NCI-H510A treated with DMSO at 0.1 percent for 48 hours (cell line): ENCODE data around the gene TMX2.

ENCODE experiments used
- DNase-seq: peaks from one replicate; lab custom pipeline; 2025; lab: John Stamatoyannopoulos, UW

TMX2 gene

GRCh38 chr11:57770793-57771192, 58.4 kb downstream of the TMX2 start:
- no peak for DNase-seq

DNA sequence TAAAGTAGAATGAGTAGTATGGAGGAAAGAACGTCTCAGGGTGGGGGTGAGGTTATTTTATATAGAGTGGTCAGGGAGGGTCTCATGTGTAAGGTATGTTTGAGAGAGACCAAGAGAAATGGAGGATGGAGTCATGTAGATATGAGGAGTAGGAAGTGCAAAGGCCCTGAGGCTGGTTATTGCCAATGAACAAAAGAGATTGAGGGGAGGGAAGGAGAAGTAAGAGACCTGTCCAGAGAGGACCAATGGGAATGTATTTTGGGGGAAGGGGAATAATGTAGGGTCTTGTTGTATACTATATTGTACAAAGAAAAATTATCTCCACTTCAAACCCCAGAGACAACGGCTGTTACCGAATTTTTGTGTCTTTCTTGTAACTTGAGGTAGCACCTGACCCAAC, 59.0 kb downstream of the TMX2 start:
- DNase-seq, result no peak

GRCh38 chr11:57772562-57772961, 60.2 kb downstream of the TMX2 start:
- no peak for DNase-seq

DNA sequence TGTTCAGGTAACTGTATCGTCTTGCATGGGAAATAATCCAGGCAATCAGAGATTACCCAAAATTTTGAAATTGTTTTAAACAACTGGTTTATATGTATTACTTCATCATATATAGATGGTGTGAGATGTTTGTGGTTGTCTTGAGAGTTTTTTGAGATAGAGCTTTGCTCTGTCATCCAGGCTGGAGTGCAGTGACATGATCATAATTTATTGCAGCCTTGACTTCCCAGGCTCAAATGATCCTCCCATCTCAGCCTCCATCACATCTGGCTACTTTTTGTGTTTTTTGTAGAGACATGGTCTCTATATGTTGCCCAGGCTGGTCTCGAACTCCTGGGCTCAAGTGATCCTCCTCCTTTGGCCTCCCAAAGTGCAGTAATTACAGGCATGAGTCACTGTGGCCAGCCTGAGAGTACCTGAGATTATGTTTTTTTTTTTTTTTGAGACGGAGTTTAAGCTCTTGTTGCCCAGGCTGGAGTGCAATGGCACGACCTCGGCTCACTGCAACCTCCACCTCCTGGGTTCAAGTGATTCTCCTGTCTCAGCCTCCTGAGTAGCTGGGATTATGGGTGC, 60.7 kb downstream of the TMX2 start:
- DNase-seq, result no peak

DNA sequence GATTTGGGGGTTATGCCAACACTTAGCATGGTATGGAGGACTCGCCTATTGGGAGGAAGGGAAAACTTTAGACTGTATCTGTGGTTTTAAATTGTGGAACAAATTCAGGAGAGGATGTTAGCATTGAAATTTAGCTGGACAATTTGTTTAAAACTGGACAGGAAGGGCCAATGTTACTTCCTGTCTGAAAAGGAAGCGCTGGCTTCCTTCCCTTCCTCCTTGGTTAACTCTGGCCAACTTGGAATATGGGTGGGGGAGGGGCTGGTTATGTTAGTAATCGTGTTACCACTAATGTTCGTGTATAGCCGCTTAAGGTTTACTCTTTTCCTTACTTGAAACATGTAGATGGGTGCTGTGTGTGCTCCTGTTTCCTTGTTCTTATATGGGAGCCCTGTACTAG, 63.1 kb downstream of the TMX2 start:
- no peak for DNase-seq

DNA sequence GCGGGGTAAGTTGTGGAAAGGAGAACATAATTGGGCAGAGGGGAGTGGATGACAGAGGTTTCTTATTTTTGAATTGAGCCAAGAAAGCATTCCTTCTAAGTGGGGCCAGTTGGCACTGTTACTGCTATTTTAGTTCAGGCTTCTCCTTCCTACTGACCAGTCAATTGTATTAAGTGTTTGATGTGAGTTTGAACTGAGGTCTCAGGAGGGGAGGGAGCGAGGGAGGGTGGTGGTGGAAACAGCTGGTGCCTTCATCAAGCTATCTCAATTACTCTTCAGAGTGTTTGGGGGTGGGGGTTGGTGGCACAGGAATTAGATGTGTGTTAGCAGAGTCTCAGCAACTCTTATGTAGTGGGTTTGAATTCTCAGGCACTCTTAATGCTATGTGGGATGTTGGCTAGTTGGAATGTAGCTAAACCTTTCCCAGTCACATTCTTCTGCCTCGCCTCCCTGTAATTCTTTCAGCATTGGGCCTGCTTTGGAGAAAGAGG, 63.7 kb downstream of the TMX2 start:
- DNase-seq, result no peak

GRCh38 chr11:57776577-57777210, 64.3 kb downstream of the TMX2 start:
- no peak for DNase-seq

- no peak for DNase-seq
Measured at GRCh38 chr11:57777969-57778317, 65.5 kb downstream of the TMX2 start.

GRCh38 chr11:57778318-57779037, 66.1 kb downstream of the TMX2 start:
- peak; percentile 79 for DNase-seq

DNA sequence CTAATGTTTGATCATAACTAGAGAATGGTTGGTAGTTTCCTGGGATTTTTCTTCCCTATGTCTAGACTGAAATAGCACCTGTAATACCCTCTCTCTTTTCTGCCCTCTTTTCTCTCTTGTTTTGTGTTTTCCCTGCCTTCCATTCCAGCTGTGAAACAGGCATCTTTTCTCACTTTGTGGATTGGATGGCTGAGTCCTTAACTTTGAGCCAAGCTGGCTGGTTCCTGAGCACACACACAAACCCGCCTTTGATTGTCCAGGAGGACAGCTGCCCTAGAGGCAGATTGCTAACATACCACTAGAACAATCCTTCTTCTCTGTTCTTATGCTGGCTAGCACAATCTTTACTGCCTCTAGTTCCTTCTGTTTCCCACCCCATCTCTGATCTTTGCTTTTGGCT, 66.9 kb downstream of the TMX2 start:
- DNase-seq, result no peak

- peak; percentile 50 for DNase-seq
Measured at GRCh38 chr11:57781529-57781943, 69.1 kb downstream of the TMX2 start.

GRCh38 chr11:57785072-57785471, 72.7 kb downstream of the TMX2 start:
- no peak for DNase-seq

DNA sequence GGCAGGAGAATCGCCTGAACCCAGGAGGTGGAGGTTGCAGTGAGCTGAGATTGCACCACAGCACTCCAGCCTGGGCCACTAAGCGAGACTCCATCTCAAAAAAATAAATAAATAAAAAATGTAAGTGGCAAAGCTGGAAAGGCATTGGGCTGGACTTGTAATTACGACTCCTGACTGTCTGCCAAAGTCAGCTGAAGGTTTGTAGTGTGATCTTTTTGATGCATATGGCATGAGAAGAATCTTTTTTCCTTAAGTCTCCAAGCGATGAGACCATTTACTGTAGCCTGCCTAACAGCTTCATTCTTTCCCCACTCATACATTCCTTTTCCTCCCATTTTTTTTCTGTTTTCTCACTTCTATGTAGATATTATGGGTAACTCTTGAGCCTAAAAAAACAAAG, 74.0 kb downstream of the TMX2 start:
- DNase-seq, result no peak

GRCh38 chr11:57787006-57787604, 74.7 kb downstream of the TMX2 start:
- DNase-seq, result no peak

- DNase-seq, result no peak
Measured at GRCh38 chr11:57787920-57788702, 75.7 kb downstream of the TMX2 start.

GRCh38 chr11:57788703-57789088, 76.3 kb downstream of the TMX2 start:
- no peak for DNase-seq
